NCI-H748 treated with DMSO at 0.1 percent for 48 hours (cell line): ENCODE results near the gene SET.

ENCODE experiments used
- DNase-seq: peaks from one replicate; lab custom pipeline; 2025; lab: John Stamatoyannopoulos, UW

Gene SET

DNA sequence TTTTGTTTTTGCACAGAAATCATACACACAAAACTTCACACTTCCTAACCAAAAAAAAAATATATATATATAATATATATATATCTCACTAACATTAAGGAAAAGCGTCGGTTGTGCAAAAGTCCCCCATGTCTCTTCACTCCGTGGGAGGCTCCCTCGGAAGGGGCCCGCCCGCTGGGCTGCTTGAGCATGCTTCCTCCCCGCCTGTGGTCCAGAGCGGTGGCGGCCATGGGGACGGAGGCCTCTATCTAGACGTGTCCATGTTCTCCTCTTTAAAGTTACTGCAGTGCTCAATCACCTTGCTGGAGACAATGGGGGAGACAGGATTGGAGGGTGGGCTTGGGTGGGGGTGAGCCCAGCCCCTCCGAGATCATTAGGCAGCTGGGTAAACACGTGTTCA lies 42.1 kb downstream of the SET start:
- no peak for DNase-seq

DNA sequence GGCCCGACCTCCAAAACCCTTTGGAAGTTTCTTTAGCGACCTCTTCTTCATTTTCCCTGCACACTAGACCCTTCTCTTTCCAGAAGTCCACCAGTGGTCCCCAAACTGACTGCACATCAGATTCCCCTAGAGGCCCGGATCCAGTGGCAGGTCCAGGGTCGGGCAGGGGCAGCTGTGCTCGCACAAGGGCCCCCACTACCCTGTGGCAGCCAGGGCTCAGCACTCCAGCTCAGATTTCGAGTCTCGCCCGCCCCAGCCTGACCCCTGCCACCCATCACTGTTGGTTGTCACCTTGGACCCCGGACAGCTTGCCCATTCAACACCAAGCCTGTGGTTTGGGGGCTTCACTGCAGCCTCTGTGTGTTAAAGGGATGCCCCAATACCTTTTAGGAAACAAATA lies 42.7 kb downstream of the SET start:
- DNase-seq = no peak

GRCh38 chr9:128732576-128732975 lies 43.6 kb downstream of the SET start:
- DNase-seq = no peak

- DNase-seq = peak; percentile 88
Observed at GRCh38 chr9:128733256-128733655, 44.2 kb downstream of the SET start.

DNA sequence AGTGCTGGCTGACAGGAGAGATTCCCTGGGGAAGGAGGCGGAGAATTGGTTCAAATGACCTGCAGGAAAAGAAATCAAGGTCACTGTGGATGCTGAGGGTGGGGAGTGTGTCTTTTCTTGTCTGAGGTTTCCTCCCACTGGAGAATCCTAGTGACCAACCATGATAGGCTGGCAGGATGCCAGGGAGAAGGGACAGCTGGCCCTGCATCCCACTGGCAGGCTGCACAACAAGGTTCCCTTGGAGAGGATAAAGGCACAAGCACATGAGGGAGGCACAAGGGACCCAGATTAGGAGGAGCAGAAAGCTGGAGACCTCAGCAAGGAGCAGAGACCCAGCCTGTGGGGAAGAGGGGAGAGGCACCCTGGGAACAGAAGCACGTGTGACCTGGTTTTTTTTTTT lies 46.4 kb downstream of the SET start:
- DNase-seq = no peak

DNA sequence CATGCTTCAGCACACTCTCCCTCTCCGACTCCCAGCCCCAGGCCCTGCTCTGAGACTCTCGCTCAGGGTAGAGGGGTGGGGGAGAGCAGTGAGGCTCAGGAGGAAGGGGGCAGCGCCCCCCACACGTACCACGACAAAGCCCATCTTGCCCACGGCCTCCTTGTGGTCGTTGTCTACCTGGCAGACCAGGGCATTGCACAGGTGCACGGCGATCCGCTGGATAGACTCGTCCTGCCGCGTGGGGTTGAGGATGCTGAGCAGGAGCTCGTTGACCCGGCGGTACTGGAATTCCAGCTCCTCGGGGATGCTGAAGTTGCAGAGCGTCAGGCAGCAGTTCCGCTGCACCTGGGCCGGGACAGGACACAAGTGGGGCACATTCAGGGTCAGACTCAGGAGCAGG lies 53.4 kb downstream of the SET start:
- DNase-seq = no peak

DNA sequence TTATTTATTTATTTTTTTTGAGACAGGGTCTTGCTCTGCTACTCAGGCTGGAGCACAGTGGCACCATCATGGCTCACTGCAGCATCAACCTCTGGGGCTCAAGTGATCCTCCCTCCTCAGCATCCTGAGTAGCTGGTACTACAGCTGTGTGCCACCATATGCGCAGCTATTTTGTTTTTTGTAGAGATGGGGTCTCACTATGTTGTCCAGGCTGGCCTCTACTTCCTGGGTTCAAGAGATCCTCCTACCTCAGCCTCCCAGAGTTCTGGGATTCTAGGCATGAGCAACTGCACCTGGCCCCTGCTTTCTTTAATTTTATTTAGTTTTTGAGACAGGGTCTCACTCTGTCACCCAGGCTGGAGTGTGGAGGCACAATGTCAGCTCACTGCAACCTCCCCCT lies 54.4 kb downstream of the SET start:
- DNase-seq = no peak
